ENCODE data around the gene TNS4.

The TNS4 gene

DNA sequence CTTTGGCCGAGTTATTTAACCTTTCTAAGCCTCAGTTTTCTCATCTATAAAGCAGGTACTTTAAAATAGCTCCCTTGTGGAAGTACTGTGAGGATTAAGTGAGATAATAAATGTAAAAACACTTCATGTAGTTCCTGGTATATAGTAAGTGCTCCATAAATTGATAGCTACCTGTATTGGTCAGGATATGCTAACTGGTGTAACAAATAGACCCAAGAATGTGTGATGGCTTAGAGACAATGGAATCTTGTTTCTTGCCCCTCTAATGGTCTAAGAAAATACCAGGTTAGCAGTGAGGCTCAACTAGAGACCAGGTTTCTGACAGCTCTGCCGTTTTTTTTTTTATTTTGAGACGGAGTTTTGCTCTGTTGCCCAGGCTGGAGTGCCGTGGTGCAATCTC is 34.0 kb upstream of the TNS4 start:
- no peaks in the 10 kb centered on the region for H3K9me3 ChIP-seq (ENCODE audit: control insufficient read depth in 5 of 5, low read length in 5 of 5)
- no peak overlapping the region for H3K4me3 ChIP-seq (ENCODE audit: low read depth in 1 of 5, low read length in 5 of 5)
- H3K4me1 ChIP-seq (ENCODE audit: control insufficient read depth in 5 of 5, insufficient read depth in 5 of 5, low read length in 5 of 5): peaks cover 34 to 81% (median 68%) of the 10 kb centered on the region in 5 donors
- no peaks in the 10 kb centered on the region for H3K27me3 ChIP-seq (ENCODE audit: control insufficient read depth in 5 of 5, insufficient read depth in 4 of 5, low read length in 5 of 5)
- H3K27ac ChIP-seq (ENCODE audit: low read depth, low read length): peak overlapping the region; percentile 95
- peak overlapping the region in 1 of 5 donors; percentile 3 for H3K9ac ChIP-seq (ENCODE audit: low read length in 5 of 5)
- no peaks in the 10 kb centered on the region for H3K36me3 ChIP-seq (ENCODE audit: control insufficient read depth in 5 of 5, insufficient read depth in 5 of 5, low read length in 5 of 5)

DNA sequence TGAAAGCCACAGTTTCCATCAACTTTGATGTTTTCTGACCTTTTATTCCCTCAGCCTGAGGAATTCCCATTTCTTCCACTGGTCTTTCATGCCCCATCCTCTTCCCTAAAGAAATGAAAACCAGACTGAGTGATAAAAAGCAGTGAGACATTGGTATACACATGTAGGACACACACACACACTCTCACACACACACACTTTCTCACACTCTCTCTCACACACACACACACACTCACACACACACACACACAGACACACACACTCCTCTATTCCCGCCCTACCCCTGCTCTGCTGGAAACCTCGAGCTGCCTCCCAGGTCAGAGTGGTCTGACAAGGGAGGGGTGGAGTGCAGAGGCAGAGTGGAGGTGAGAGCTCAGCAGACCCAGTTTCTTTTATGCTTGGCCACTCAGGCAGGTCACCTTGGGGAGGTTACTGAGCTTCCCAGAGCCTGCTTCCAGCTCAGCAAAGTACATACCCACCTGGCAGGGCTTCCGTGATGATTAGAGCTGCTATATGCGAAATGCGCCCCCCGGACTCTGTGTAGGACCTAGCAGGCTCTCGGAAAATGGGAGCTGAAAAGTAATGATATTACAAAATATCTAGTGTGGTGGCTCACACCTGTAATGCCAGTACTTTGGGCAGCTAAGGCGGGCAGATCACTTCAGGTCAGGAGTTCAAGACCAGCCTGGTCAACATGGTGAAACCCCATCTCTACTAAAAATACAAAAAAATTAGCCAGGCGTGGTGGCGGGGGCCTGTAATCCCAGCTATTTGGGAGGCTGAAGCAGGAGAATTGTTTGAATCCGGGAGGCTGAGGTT is 33.2 kb upstream of the TNS4 start:
- Histone ChIP-seq H3K9me3 (ENCODE audit: control insufficient read depth in 5 of 5, low read length in 5 of 5) (no peaks in the 10 kb centered on the region), H3K27me3 (ENCODE audit: control insufficient read depth in 5 of 5, insufficient read depth in 4 of 5, low read length in 5 of 5) (no peaks in the 10 kb centered on the region), H3K36me3 (ENCODE audit: control insufficient read depth in 5 of 5, insufficient read depth in 5 of 5, low read length in 5 of 5) (no peaks in the 10 kb centered on the region), H3K4me3 (ENCODE audit: low read depth in 1 of 5, low read length in 5 of 5) (no peak overlapping the region), H3K9ac (ENCODE audit: low read length in 5 of 5) (peak overlapping the region in 3 of 5 donors; percentile 16 to 33 (median 31)), H3K4me1 (ENCODE audit: control insufficient read depth in 5 of 5, insufficient read depth in 5 of 5, low read length in 5 of 5) (peaks cover 29 to 72% (median 61%) of the 10 kb centered on the region in 5 donors), H3K27ac (ENCODE audit: low read depth, low read length) (peak overlapping the region; percentile 18)

DNA sequence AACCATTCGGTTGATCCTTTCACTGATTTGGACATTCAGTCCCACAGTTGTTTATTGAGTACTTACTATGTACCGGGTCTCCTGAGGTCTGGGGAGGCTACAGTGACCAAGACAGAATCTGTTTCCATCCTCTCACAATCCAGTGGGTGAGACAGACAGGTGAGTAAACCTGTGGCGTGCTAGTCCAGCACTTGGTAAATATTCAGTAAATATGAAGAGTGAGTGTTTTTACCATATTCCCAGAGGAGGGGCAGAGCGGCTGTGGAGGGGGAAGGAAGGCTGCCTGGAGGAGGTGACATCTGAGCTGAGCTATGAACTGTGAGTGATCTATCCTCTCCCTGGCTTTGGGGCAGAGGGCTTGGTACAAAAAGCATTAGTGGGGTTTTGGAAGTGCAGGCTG is 32.5 kb upstream of the TNS4 start:
- H3K9me3 ChIP-seq (ENCODE audit: control insufficient read depth in 5 of 5, low read length in 5 of 5): no peaks in the 10 kb centered on the region
- H3K4me1 ChIP-seq (ENCODE audit: control insufficient read depth in 5 of 5, insufficient read depth in 5 of 5, low read length in 5 of 5): peaks cover 29 to 65% (median 54%) of the 10 kb centered on the region in 5 donors
- H3K27ac ChIP-seq (ENCODE audit: low read depth, low read length): peak overlapping the region; percentile 18
- peak overlapping the region in 3 of 5 donors; percentile 16 to 33 (median 31) for H3K9ac ChIP-seq (ENCODE audit: low read length in 5 of 5)
- no peaks in the 10 kb centered on the region for H3K27me3 ChIP-seq (ENCODE audit: control insufficient read depth in 5 of 5, insufficient read depth in 4 of 5, low read length in 5 of 5)
- H3K4me3 ChIP-seq (ENCODE audit: low read depth in 1 of 5, low read length in 5 of 5): no peak overlapping the region
- no peaks in the 10 kb centered on the region for H3K36me3 ChIP-seq (ENCODE audit: control insufficient read depth in 5 of 5, insufficient read depth in 5 of 5, low read length in 5 of 5)

DNA sequence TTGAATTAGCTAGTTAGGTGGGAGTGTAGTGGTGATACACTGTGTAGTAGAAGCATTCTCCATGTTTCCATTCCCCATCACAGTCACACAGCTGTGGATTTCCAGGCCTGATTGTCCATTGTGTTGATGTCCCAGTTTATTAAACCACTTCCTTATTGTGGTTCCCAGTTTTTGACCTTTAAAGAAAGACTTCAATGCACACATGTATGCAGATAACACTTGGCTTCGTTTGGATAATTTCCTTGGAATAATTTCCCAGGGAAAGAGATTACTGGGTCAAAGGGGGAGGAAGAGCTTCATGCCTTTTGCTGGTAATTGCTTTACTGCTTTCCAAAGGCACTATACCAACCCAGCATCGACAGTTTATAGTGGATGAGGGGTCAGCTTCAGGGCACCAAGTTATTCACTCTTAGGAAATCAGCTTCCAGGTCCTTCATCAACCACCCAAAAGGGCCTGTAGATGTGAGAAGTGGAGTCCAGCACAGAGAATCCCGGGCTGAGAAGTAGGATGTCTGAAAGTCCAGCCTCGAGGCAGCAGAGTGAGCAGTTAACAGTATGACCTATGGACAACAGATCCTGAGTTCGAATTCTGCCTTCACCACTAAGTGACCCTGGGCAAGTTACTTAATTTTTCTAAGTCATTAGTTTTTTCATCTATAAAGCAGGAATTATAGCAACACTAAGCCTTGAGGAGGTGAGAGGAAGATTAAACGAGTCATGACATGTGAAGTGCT is 31.3 kb upstream of the TNS4 start:
- Histone ChIP-seq H3K4me1 (ENCODE audit: control insufficient read depth in 5 of 5, insufficient read depth in 5 of 5, low read length in 5 of 5) (peaks cover 23 to 54% (median 42%) of the 10 kb centered on the region in 5 donors), H3K27me3 (ENCODE audit: control insufficient read depth in 5 of 5, insufficient read depth in 4 of 5, low read length in 5 of 5) (no peaks in the 10 kb centered on the region), H3K9me3 (ENCODE audit: control insufficient read depth in 5 of 5, low read length in 5 of 5) (no peaks in the 10 kb centered on the region), H3K36me3 (ENCODE audit: control insufficient read depth in 5 of 5, insufficient read depth in 5 of 5, low read length in 5 of 5) (no peaks in the 10 kb centered on the region), H3K27ac (ENCODE audit: low read depth, low read length) (peak overlapping the region; percentile 66), H3K4me3 (ENCODE audit: low read depth in 1 of 5, low read length in 5 of 5) (no peak overlapping the region), H3K9ac (ENCODE audit: low read length in 5 of 5) (peak overlapping the region in 3 of 5 donors; percentile 9 to 21 (median 11))

DNA sequence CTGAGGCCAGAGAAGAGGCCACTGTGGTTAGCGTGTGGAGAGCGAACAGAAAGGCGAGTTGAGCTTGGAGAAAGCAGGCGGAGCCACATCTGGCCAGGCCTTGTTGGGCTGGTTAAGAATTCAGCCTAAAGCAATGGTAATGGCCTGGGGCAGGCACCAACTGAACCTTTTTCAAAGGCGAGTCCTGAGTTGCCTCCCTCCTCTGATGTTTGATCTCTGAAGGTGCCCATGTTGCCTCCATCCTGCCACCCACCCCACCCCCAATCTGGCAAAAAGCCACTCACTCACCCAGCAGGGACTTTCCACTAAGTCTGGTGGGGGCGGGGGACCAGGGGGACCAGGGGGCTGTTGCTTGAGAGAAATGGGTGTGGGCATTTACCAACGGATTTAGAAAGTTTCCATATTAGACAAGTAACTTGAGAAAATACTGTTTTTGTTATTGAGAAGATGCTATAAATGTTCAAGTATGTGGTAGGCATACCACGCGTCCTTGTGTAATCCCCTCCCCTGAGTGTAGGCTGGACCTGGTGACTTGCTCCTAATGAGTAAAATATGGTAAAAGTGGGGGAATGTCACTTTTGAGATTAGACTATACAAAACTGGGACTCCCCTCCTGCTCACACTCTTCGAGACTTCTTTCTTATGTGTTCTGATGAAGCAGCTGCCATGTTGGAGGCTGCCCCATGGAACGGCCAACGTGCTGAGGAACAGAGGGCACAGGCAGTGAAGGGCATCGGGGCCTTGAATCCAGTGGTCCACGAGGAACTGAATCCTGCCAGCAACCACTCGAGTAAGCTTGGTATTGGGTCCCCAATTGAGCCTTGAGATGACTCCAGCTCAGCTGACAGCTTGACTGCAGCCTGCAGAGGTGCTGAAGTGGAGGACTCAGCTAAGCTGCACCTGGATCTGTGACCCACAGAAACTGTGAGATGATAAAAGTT is 29.9 kb upstream of the TNS4 start:
- Histone ChIP-seq H3K9me3 (ENCODE audit: control insufficient read depth in 5 of 5, low read length in 5 of 5) (no peaks in the 10 kb centered on the region), H3K27me3 (ENCODE audit: control insufficient read depth in 5 of 5, insufficient read depth in 4 of 5, low read length in 5 of 5) (no peaks in the 10 kb centered on the region), H3K27ac (ENCODE audit: low read depth, low read length) (peak overlapping the region; percentile 66), H3K9ac (ENCODE audit: low read length in 5 of 5) (no peak overlapping the region), H3K4me1 (ENCODE audit: control insufficient read depth in 5 of 5, insufficient read depth in 5 of 5, low read length in 5 of 5) (peaks cover 15 to 42% (median 28%) of the 10 kb centered on the region in 5 donors), H3K36me3 (ENCODE audit: control insufficient read depth in 5 of 5, insufficient read depth in 5 of 5, low read length in 5 of 5) (no peaks in the 10 kb centered on the region), H3K4me3 (ENCODE audit: low read depth in 1 of 5, low read length in 5 of 5) (no peak overlapping the region)

GRCh38 chr17:40530531-40530994 is 29.1 kb upstream of the TNS4 start:
- H3K9me3 ChIP-seq (ENCODE audit: control insufficient read depth in 5 of 5, low read length in 5 of 5): no peaks in the 10 kb centered on the region
- no peaks in the 10 kb centered on the region for H3K36me3 ChIP-seq (ENCODE audit: control insufficient read depth in 5 of 5, insufficient read depth in 5 of 5, low read length in 5 of 5)
- H3K27ac ChIP-seq (ENCODE audit: low read depth, low read length): no peak overlapping the region
- no peaks in the 10 kb centered on the region for H3K27me3 ChIP-seq (ENCODE audit: control insufficient read depth in 5 of 5, insufficient read depth in 4 of 5, low read length in 5 of 5)
- peaks cover 10 to 35% (median 22%) of the 10 kb centered on the region in 5 donors for H3K4me1 ChIP-seq (ENCODE audit: control insufficient read depth in 5 of 5, insufficient read depth in 5 of 5, low read length in 5 of 5)
- H3K4me3 ChIP-seq (ENCODE audit: low read depth in 1 of 5, low read length in 5 of 5): no peak overlapping the region
- H3K9ac ChIP-seq (ENCODE audit: low read length in 5 of 5): no peak overlapping the region

- Histone ChIP-seq H3K9me3 (ENCODE audit: control insufficient read depth in 5 of 5, low read length in 5 of 5) (no peaks in the 10 kb centered on the region), H3K27ac (ENCODE audit: low read depth, low read length) (no peak overlapping the region), H3K9ac (ENCODE audit: low read length in 5 of 5) (no peak overlapping the region), H3K4me3 (ENCODE audit: low read depth in 1 of 5, low read length in 5 of 5) (no peak overlapping the region), H3K36me3 (ENCODE audit: control insufficient read depth in 5 of 5, insufficient read depth in 5 of 5, low read length in 5 of 5) (no peaks in the 10 kb centered on the region), H3K4me1 (ENCODE audit: control insufficient read depth in 5 of 5, insufficient read depth in 5 of 5, low read length in 5 of 5) (peaks cover 10 to 34% (median 22%) of the 10 kb centered on the region in 5 donors), H3K27me3 (ENCODE audit: control insufficient read depth in 5 of 5, insufficient read depth in 4 of 5, low read length in 5 of 5) (no peaks in the 10 kb centered on the region)
Measured at GRCh38 chr17:40529991-40530390, 28.6 kb upstream of the TNS4 start.

DNA sequence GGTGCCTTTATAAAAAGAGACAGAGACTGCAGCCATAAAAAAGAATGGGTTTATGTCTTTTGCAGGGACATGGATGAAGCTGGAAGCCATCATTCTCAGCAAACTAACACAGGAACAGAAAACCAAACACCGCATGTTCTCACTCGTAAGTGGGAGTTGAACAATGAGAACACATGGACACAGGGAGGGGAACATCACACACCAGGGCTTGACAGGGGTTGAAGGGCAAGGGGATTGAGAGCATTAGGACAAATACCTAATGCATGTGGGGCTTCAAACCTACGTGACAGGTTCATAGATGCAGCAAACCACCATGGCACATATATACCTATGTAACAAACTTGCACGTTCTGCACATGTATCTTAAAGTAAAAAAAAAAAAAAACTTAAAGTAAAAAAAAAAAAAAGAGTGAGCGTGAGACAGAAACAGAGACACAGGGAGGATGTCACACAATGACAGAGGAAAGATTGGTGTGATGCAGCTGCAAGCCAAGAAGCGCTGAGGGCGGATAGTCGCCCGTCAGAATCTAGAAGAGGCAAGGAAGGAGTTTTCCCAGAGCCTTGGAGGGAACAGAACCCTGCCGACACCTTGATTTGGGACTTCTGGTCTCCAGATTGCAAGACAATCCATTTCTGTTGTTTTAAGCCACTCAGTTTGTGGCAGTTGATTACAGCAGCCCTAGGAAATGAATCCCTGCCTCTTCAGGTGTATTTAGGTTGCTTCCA is 27.4 kb upstream of the TNS4 start:
- Histone ChIP-seq H3K36me3 (ENCODE audit: control insufficient read depth in 5 of 5, insufficient read depth in 5 of 5, low read length in 5 of 5) (no peaks in the 10 kb centered on the region), H3K9me3 (ENCODE audit: control insufficient read depth in 5 of 5, low read length in 5 of 5) (no peaks in the 10 kb centered on the region), H3K4me3 (ENCODE audit: low read depth in 1 of 5, low read length in 5 of 5) (no peak overlapping the region), H3K27ac (ENCODE audit: low read depth, low read length) (no peak overlapping the region), H3K9ac (ENCODE audit: low read length in 5 of 5) (no peak overlapping the region), H3K4me1 (ENCODE audit: control insufficient read depth in 5 of 5, insufficient read depth in 5 of 5, low read length in 5 of 5) (peaks cover 5 to 27% (median 17%) of the 10 kb centered on the region in 5 donors), H3K27me3 (ENCODE audit: control insufficient read depth in 5 of 5, insufficient read depth in 4 of 5, low read length in 5 of 5) (no peaks in the 10 kb centered on the region)

DNA sequence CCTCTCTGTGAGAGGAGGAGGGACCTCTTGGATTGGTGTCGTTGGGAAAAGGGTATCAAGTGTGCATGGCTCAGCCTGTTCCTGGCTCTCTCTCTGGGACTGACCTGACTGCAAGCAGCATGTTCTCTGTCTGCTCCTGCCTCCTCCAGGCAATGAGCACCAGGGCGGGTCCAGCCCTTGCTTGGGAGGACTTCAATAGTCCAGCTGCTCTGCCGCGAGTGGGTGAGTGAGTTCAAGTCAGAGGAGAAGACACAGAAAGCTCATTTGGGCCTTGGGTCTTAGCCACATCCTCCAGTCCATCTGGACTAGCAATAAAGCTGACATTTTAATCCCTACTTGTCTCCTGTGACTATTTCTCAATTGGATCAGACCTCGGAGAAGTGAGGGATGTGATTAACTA is 25.2 kb upstream of the TNS4 start:
- H3K9ac ChIP-seq (ENCODE audit: low read length in 5 of 5): no peak overlapping the region
- H3K4me1 ChIP-seq (ENCODE audit: control insufficient read depth in 5 of 5, insufficient read depth in 5 of 5, low read length in 5 of 5): peaks cover 0 to 6% (median 3%) of the 10 kb centered on the region in 5 donors
- H3K27me3 ChIP-seq (ENCODE audit: control insufficient read depth in 5 of 5, insufficient read depth in 4 of 5, low read length in 5 of 5): no peaks in the 10 kb centered on the region
- H3K9me3 ChIP-seq (ENCODE audit: control insufficient read depth in 5 of 5, low read length in 5 of 5): no peaks in the 10 kb centered on the region
- H3K4me3 ChIP-seq (ENCODE audit: low read depth in 1 of 5, low read length in 5 of 5): no peak overlapping the region
- no peak overlapping the region for H3K27ac ChIP-seq (ENCODE audit: low read depth, low read length)
- no peaks in the 10 kb centered on the region for H3K36me3 ChIP-seq (ENCODE audit: control insufficient read depth in 5 of 5, insufficient read depth in 5 of 5, low read length in 5 of 5)
